Measurements from ENCODE around the gene NLRP12. TPM values are rescaled to one million over a fixed set of nuclear protein-coding genes. Genes with fewer than 3 reads are reported as not detected.

NLRP12 gene
- total and polyA plus RNA-seq, 10 of the 15 experiments (the other 5 are each of a cell fraction or from before 2014, with no cell fraction given), result not detected

DNA sequence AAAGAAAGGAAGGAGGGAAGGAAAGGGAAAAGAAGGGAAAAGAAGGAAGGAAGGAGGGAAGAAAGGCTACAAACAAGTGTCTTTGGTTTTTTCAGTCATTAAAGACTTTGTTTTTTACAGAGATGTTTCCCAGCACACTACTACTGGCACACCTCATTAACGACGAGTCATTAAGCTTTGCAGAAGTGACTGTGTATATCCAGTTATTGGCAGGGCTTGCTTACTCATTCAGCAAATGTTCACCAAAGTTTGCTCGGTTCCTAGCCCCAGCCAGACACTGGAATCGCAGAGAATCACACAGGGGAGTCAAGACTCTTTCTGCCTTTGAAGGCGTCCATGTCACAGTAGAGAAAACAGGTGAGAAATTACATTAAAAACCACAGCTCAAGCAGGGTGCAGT is 4.3 kb downstream of the NLRP12 start (continued):
- TF ChIP-seq EGR1 (IDR thresholded peaks at IDR 0.05; ENCODE audit: borderline replicate concordance in 1 of 2, low read depth in 2 of 2, low read length in 2 of 2) (no peak), ZNF274 (IDR thresholded peaks at IDR 0.05; ENCODE audit: insufficient read depth, insufficient read length) (no peak), MEF2B (IDR thresholded peaks at IDR 0.05; ENCODE audit: partially characterized antibody, poor library complexity, severe bottlenecking) (no peak), TARDBP (IDR thresholded peaks at IDR 0.05; ENCODE audit: borderline replicate concordance) (no peak), ZNF207 (IDR thresholded peaks at IDR 0.05; ENCODE audit: borderline replicate concordance) (no peak), EED (IDR thresholded peaks at IDR 0.05; ENCODE audit: low read depth) (no peak), ZBED1 (IDR thresholded peaks at IDR 0.05; ENCODE audit: borderline replicate concordance) (no peak), PAX5 (IDR thresholded peaks at IDR 0.05; ENCODE audit: borderline replicate concordance, low read depth, low read length) (no peak), RB1 (IDR thresholded peaks at IDR 0.05; ENCODE audit: borderline replicate concordance) (no peak)
- TF ChIP-seq, protein P1, sequence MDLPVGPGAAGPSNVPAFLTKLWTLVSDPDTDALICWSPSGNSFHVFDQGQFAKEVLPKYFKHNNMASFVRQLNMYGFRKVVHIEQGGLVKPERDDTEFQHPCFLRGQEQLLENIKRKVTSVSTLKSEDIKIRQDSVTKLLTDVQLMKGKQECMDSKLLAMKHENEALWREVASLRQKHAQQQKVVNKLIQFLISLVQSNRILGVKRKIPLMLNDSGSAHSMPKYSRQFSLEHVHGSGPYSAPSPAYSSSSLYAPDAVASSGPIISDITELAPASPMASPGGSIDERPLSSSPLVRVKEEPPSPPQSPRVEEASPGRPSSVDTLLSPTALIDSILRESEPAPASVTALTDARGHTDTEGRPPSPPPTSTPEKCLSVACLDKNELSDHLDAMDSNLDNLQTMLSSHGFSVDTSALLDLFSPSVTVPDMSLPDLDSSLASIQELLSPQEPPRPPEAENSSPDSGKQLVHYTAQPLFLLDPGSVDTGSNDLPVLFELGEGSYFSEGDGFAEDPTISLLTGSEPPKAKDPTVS (IDR thresholded peaks at IDR 0.05; ENCODE audit: low read depth, low read length), result no peak
- TF ChIP-seq, protein P2, sequence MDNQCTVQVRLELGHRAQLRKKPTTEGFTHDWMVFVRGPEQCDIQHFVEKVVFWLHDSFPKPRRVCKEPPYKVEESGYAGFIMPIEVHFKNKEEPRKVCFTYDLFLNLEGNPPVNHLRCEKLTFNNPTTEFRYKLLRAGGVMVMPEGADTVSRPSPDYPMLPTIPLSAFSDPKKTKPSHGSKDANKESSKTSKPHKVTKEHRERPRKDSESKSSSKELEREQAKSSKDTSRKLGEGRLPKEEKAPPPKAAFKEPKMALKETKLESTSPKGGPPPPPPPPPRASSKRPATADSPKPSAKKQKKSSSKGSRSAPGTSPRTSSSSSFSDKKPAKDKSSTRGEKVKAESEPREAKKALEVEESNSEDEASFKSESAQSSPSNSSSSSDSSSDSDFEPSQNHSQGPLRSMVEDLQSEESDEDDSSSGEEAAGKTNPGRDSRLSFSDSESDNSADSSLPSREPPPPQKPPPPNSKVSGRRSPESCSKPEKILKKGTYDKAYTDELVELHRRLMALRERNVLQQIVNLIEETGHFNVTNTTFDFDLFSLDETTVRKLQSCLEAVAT (IDR thresholded peaks at IDR 0.05), result no peak
- TF ChIP-seq, protein P3, sequence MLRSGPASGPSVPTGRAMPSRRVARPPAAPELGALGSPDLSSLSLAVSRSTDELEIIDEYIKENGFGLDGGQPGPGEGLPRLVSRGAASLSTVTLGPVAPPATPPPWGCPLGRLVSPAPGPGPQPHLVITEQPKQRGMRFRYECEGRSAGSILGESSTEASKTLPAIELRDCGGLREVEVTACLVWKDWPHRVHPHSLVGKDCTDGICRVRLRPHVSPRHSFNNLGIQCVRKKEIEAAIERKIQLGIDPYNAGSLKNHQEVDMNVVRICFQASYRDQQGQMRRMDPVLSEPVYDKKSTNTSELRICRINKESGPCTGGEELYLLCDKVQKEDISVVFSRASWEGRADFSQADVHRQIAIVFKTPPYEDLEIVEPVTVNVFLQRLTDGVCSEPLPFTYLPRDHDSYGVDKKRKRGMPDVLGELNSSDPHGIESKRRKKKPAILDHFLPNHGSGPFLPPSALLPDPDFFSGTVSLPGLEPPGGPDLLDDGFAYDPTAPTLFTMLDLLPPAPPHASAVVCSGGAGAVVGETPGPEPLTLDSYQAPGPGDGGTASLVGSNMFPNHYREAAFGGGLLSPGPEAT (IDR thresholded peaks at IDR 0.05; ENCODE audit: low read depth), result no peak

Data from GM12878 (cell line).